Peyer's patch (tissue), 4 donors: ENCODE results near the gene PGGT1B. TPM values are rescaled to one million over a fixed set of nuclear protein-coding genes. Genes with fewer than 3 reads are reported as not detected.
A peak's percentile ranks its signal among the peaks of the same experiment; 100 is the strongest.

ENCODE experiments used
- DNase-seq, 3 donors: peaks; one replicate each; pipeline ENCODE4 v3.0.0-alpha.2; 2017 to 2019
- H3K27ac ChIP-seq, 4 donors: fragments of 200-600 bp; sonication (generic); one replicate each; pipeline ENCODE4 v1.5.1; 2016 to 2019
- H3K27me3 ChIP-seq, 2 donors: fragments of 200-600 bp; sonication (generic); one replicate each; pipeline ENCODE4 v1.5.1; 2019
- H3K36me3 ChIP-seq, 3 donors: fragments of 200-600 bp; sonication (generic); one replicate each; pipeline ENCODE4 v1.5.1; 2016 to 2019
- H3K4me1 ChIP-seq, 4 donors: fragments of 200-600 bp; sonication (generic); one replicate each; pipeline ENCODE4 v1.5.1; 2016 to 2019
- H3K4me3 ChIP-seq, 4 donors: fragments of 200-600 bp; sonication (generic); 1 replicate in 3 of 4; 2 replicates in 1 of 4; pipeline ENCODE4 v1.5.1; 2016 to 2019; ENCODE audit warnings: mild to moderate bottlenecking in 1 of 4
- H3K9me3 ChIP-seq, 4 donors: fragments of 200-600 bp; sonication (generic); one replicate each; pipeline ENCODE4 v1.5.1; 2016 to 2019; ENCODE audit warnings: mild to moderate bottlenecking in 1 of 4
- CTCF ChIP-seq, 6 experiments: fragments of 450-650 bp in 4 of 6; fragments of 200-600 bp in 2 of 6; sonication (generic) in 1 of 6; IDR thresholded peaks; one replicate each; pipeline ENCODE4 v1.5.1; 2017 to 2019; ENCODE audit warnings: antibody characterized with exemption in 6 of 6, mild to moderate bottlenecking in 3 of 6, moderate library complexity in 1 of 6
- POLR2A ChIP-seq, 2 donors: fragments of 450-650 bp; IDR thresholded peaks; one replicate each; pipeline ENCODE4 v1.5.1; 2017; ENCODE audit warnings: antibody characterized with exemption in 2 of 2, mild to moderate bottlenecking in 2 of 2, moderate library complexity in 2 of 2
- total RNA-seq, 4 donors: library from RNA; depleted of rRNA; stranded (reverse); fragments of >200 nt; gene quantifications; one replicate each; pipeline ENCODE4 v1.1.0, GENCODE V29; 2016

The PGGT1B gene
- total RNA-seq, result 10 to 100 TPM; 12.8 to 34.7 (median 16.5) TPM

GRCh38 chr5:115262321-115263077 is at the start of gene PGGT1B:
PGGT1B (minus strand) TSS chr5:115262877; CDS start chr5:115262851, 26 bp downstream.
- TF ChIP-seq CTCF (IDR thresholded peaks at IDR 0.05), result no peak
- no peak for TF ChIP-seq POLR2A (IDR thresholded peaks at IDR 0.05)
- H3K4me3 ChIP-seq, result peak within 1 kb of the TSS; percentile 73 to 89 (median 86)
- peaks cover 0 to 4% (median 0%) of the 10 kb centered on the region in 3 donors for H3K36me3 ChIP-seq
- DNase-seq, result peak; percentile 79 to 89 (median 82)
- H3K27ac ChIP-seq, result peak within 1 kb of the TSS; percentile 82 to 91 (median 84)
- no peaks in the 10 kb centered on the region for H3K27me3 ChIP-seq
- H3K4me1 ChIP-seq, result peaks cover 0 to 21% (median 5%) of the 10 kb centered on the region in 4 donors
- no peaks in the 10 kb centered on the region for H3K9me3 ChIP-seq

GRCh38 chr5:115309751-115310370 is 47.2 kb upstream of the PGGT1B start:
- H3K9me3 ChIP-seq, result no peaks in the 10 kb centered on the region
- no peak overlapping the region for H3K4me3 ChIP-seq
- TF ChIP-seq POLR2A (IDR thresholded peaks at IDR 0.05), result no peak
- TF ChIP-seq CTCF (IDR thresholded peaks at IDR 0.05), result peak; percentile 34 to 86 (median 82)
- no peaks in the 10 kb centered on the region for H3K4me1 ChIP-seq
- no peak overlapping the region for H3K27ac ChIP-seq
- H3K27me3 ChIP-seq, result no peaks in the 10 kb centered on the region
- H3K36me3 ChIP-seq, result no peaks in the 10 kb centered on the region
- no peak for DNase-seq

GRCh38 chr5:115308815-115309214 is 46.1 kb upstream of the PGGT1B start:
- Histone ChIP-seq H3K4me3 (no peak overlapping the region), H3K27me3 (no peaks in the 10 kb centered on the region), H3K9me3 (no peaks in the 10 kb centered on the region), H3K36me3 (no peaks in the 10 kb centered on the region), H3K4me1 (no peaks in the 10 kb centered on the region), H3K27ac (no peak overlapping the region)
- no peak for DNase-seq
- TF ChIP-seq CTCF (IDR thresholded peaks at IDR 0.05) (no peak), POLR2A (IDR thresholded peaks at IDR 0.05) (no peak)

GRCh38 chr5:115306011-115306536 is 43.4 kb upstream of the PGGT1B start:
- TF ChIP-seq CTCF (IDR thresholded peaks at IDR 0.05) (no peak), POLR2A (IDR thresholded peaks at IDR 0.05) (no peak)
- no peaks in the 10 kb centered on the region for H3K36me3 ChIP-seq
- no peak overlapping the region for H3K27ac ChIP-seq
- no peaks in the 10 kb centered on the region for H3K9me3 ChIP-seq
- no peaks in the 10 kb centered on the region for H3K27me3 ChIP-seq
- H3K4me3 ChIP-seq, result no peak overlapping the region
- H3K4me1 ChIP-seq, result no peaks in the 10 kb centered on the region
- DNase-seq, result no peak

- Histone ChIP-seq H3K36me3 (no peaks in the 10 kb centered on the region), H3K4me1 (no peaks in the 10 kb centered on the region), H3K27ac (no peak overlapping the region), H3K9me3 (no peaks in the 10 kb centered on the region), H3K4me3 (no peak overlapping the region), H3K27me3 (no peaks in the 10 kb centered on the region)
- TF ChIP-seq POLR2A (IDR thresholded peaks at IDR 0.05), result no peak
- no peak for TF ChIP-seq CTCF (IDR thresholded peaks at IDR 0.05)
- no peak for DNase-seq
These were observed 41.8 kb upstream of the PGGT1B start for GRCh38 chr5:115304496-115304895.
